Ishikawa (cell line): ENCODE data around the gene SMCHD1.

ENCODE experiments used
- CREB1 ChIP-seq: IDR thresholded peaks from 2 replicates; pipeline ENCODE4 v1.6.1; 2012; ENCODE audit warnings: low read depth
- EGR1 ChIP-seq: IDR thresholded peaks from 2 replicates; pipeline ENCODE4 v1.6.1; 2012

- TF ChIP-seq EGR1, result no peak
- no peak for TF ChIP-seq CREB1
These were observed 43.5 kb downstream of the SMCHD1 start for GRCh38 chr18:2699001-2699400.
